Spleen (tissue), 7 donors: ENCODE data around the gene UFSP1.

Experiments used
- CTCF ChIP-seq, 11 experiments: fragments of 200-600 bp in 7 of 11; fragments of 450-650 bp in 4 of 11; sonication (generic) in 4 of 11; IDR thresholded peaks in 8 of 11; conservative IDR thresholded peaks in 3 of 11; 1 replicate in 7 of 11; 2 replicates in 4 of 11; pipeline versions ENCODE4 v1.4.0 to v1.8.0; 2016 to 2021; ENCODE audit warnings: antibody characterized with exemption in 11 of 11, inconsistent platforms in 4 of 11, mild to moderate bottlenecking in 1 of 11
- POLR2A ChIP-seq, 3 donors: fragments of 450-650 bp; IDR thresholded peaks; one replicate each; pipeline ENCODE4 v1.5.1; 2017; ENCODE audit warnings: antibody characterized with exemption in 3 of 3, mild to moderate bottlenecking in 1 of 3
- POLR2AphosphoS5 ChIP-seq, 3 donors: sonication (generic); formaldehyde crosslinking; IDR thresholded peaks; one replicate each; pipeline ENCODE4 v1.5.1; 2017; ENCODE audit warnings: antibody characterized with exemption in 3 of 3
- donor health status: DM: no; HTN: no; CAD: no; lungs with moderate emphysema.
- donor health status: DM: no; HTN: no; CAD: no.
- donor health status: DM: no; HTN: no; CAD: no.

GRCh38 chr7:100914879-100915447 lies 25.4 kb upstream of the UFSP1 start:
- no peak for TF ChIP-seq CTCF (IDR thresholded peaks at IDR 0.05 in 8 of 11, conservative IDR thresholded peaks at IDR 0.05 in 3 of 11)
- no peak for TF ChIP-seq POLR2A (IDR thresholded peaks at IDR 0.05)
- no peak for TF ChIP-seq POLR2AphosphoS5 (IDR thresholded peaks at IDR 0.05)
